ENCODE results near the gene TMIGD1. TPM values are rescaled to one million over a fixed set of nuclear protein-coding genes. Genes with fewer than 3 reads are reported as not detected.

TMIGD1 gene
- total and polyA plus RNA-seq, 10 of the 15 experiments (the other 5 are each of a cell fraction or from before 2014, with no cell fraction given): not detected

- H3K9ac ChIP-seq (ENCODE audit: control insufficient read depth, insufficient read depth, low read length): no peak overlapping the region
- no peaks in the 10 kb centered on the region for H3K9me3 ChIP-seq (replicated peaks; ENCODE audit: control insufficient read depth, insufficient read depth, low read length)
- H3K27ac ChIP-seq (ENCODE audit: control insufficient read depth, insufficient read depth): no peak overlapping the region
- BruUV-seq (replicated peaks): no TSS peak
- DNase-seq (ENCODE audit: low read depth, low spot score): no peak
- SMC1A ChIA-PET (ENCODE audit: uncharacterized antibody, unreplicated experiment): interaction anchor here (0.9 to 3.1 kb wide), 14 partner anchors 8 to 231 kb away, joined by 3 to 17 read pairs (median 4); no protein-coding TSS in a partner anchor
- POLR2A ChIA-PET: interaction anchor here (0.6 to 1.4 kb wide), 4 partner anchors 10 to 214 kb away, joined by 3 to 4 read pairs (median 4); no protein-coding TSS in a partner anchor
- in situ Hi-C loops (cut with MboI) (no loop called here), intact Hi-C loops (cut with micrococcal nuclease; ENCODE audit: unreplicated experiment) (no loop called here)
- H3K79me2 ChIP-seq (ENCODE audit: control insufficient read depth, insufficient read depth, low read length): no peaks in the 10 kb centered on the region
- no peaks in the 10 kb centered on the region for H3K36me3 ChIP-seq (ENCODE audit: control insufficient read depth in 2 of 2, insufficient read depth in 2 of 2, low read length in 1 of 2)
- no peaks in the 10 kb centered on the region for H4K20me1 ChIP-seq (ENCODE audit: control insufficient read depth, insufficient read depth)
- no peak for FAIRE-seq
- CTCF ChIA-PET: interaction anchor here (1.5 to 4.6 kb wide), 7 partner anchors 8 to 233 kb away, joined by 3 to 49 read pairs (median 10); no protein-coding TSS in a partner anchor
- ATAC-seq: no peak
- H3K4me1 ChIP-seq (ENCODE audit: control insufficient read depth, insufficient read depth, low read length): peaks cover 23% of the 10 kb centered on the region
- no peak overlapping the region for H3K4me2 ChIP-seq (ENCODE audit: control insufficient read depth, insufficient read depth)
- RAD21 ChIA-PET (ENCODE audit: unreplicated experiment): interaction anchor here (0.9 to 2.8 kb wide), 7 partner anchors 10 to 388 kb away, joined by 3 to 10 read pairs (median 6); partner anchors contain the start of gene BLMH
- 0% methylated on average over 1 of the region's 1 CpG for WGBS (ENCODE audit: insufficient coverage, insufficient replicate concordance, low lambda C conversion rate, missing lambda C conversion rate)
- H2AFZ ChIP-seq (ENCODE audit: control insufficient read depth, low read depth, low read length): no peak overlapping the region
- H3K27me3 ChIP-seq (replicated peaks in 1 of 2; ENCODE audit: control insufficient read depth in 2 of 2, insufficient read depth in 2 of 2, low read length in 1 of 2): no peaks in the 10 kb centered on the region
- no peak overlapping the region for H3K4me3 ChIP-seq
- TF ChIP-seq ZNF622 (IDR thresholded peaks at IDR 0.05): no peak
- no peak for TF ChIP-seq NR2C2 (IDR thresholded peaks at IDR 0.05; ENCODE audit: borderline replicate concordance, control insufficient read depth, insufficient read length, low read depth)
- TF ChIP-seq, protein P1, sequence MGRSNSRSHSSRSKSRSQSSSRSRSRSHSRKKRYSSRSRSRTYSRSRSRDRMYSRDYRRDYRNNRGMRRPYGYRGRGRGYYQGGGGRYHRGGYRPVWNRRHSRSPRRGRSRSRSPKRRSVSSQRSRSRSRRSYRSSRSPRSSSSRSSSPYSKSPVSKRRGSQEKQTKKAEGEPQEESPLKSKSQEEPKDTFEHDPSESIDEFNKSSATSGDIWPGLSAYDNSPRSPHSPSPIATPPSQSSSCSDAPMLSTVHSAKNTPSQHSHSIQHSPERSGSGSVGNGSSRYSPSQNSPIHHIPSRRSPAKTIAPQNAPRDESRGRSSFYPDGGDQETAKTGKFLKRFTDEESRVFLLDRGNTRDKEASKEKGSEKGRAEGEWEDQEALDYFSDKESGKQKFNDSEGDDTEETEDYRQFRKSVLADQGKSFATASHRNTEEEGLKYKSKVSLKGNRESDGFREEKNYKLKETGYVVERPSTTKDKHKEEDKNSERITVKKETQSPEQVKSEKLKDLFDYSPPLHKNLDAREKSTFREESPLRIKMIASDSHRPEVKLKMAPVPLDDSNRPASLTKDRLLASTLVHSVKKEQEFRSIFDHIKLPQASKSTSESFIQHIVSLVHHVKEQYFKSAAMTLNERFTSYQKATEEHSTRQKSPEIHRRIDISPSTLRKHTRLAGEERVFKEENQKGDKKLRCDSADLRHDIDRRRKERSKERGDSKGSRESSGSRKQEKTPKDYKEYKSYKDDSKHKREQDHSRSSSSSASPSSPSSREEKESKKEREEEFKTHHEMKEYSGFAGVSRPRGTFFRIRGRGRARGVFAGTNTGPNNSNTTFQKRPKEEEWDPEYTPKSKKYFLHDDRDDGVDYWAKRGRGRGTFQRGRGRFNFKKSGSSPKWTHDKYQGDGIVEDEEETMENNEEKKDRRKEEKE (IDR thresholded peaks at IDR 0.05): no peak
Observed at GRCh38 chr17:30326809-30327208, 7.0 kb downstream of the TMIGD1 start.

GRCh38 chr17:30324723-30325122, 9.1 kb downstream of the TMIGD1 start:
- ChIA-PET RAD21 (ENCODE audit: unreplicated experiment) (no interaction called here), SMC1A (ENCODE audit: uncharacterized antibody, unreplicated experiment) (interaction anchor here (1.6 kb wide), 2 partner anchors 16 to 33 kb away, joined by 3 to 6 read pairs; partner anchors contain the start of gene BLMH), CTCF (interaction anchor here (2.8 to 3.5 kb wide), 3 partner anchors 12 to 220 kb away, joined by 12 to 28 read pairs (median 16); no protein-coding TSS in a partner anchor), POLR2A (no interaction called here)
- H2AFZ ChIP-seq (ENCODE audit: control insufficient read depth, low read depth, low read length): no peak overlapping the region
- WGBS (ENCODE audit: insufficient coverage, insufficient replicate concordance, low lambda C conversion rate, missing lambda C conversion rate): 54% methylated on average over 7 of the region's 7 CpGs
- H3K27me3 ChIP-seq (replicated peaks in 1 of 2; ENCODE audit: control insufficient read depth in 2 of 2, insufficient read depth in 2 of 2, low read length in 1 of 2): no peaks in the 10 kb centered on the region; a peak in 1 of 4 replicates
- intact Hi-C loops (cut with micrococcal nuclease; ENCODE audit: unreplicated experiment) (no loop called here), in situ Hi-C loops (cut with MboI) (no loop called here)
- H3K9ac ChIP-seq (ENCODE audit: control insufficient read depth, insufficient read depth, low read length): no peak overlapping the region
- H4K20me1 ChIP-seq (ENCODE audit: control insufficient read depth, insufficient read depth): no peaks in the 10 kb centered on the region
- H3K4me3 ChIP-seq: no peak overlapping the region
- no peaks in the 10 kb centered on the region for H3K79me2 ChIP-seq (ENCODE audit: control insufficient read depth, insufficient read depth, low read length)
- ATAC-seq (no peak), DNase-seq (ENCODE audit: low read depth, low spot score) (no peak), FAIRE-seq (no peak)
- BruUV-seq (replicated peaks): no TSS peak
- no peaks in the 10 kb centered on the region for H3K9me3 ChIP-seq (replicated peaks; ENCODE audit: control insufficient read depth, insufficient read depth, low read length)
- H3K4me2 ChIP-seq (ENCODE audit: control insufficient read depth, insufficient read depth): no peak overlapping the region
- H3K36me3 ChIP-seq (ENCODE audit: control insufficient read depth in 2 of 2, insufficient read depth in 2 of 2, low read length in 1 of 2): no peaks in the 10 kb centered on the region
- peaks cover 17% of the 10 kb centered on the region for H3K4me1 ChIP-seq (ENCODE audit: control insufficient read depth, insufficient read depth, low read length)
- no peak overlapping the region for H3K27ac ChIP-seq (ENCODE audit: control insufficient read depth, insufficient read depth)
- TF ChIP-seq RBBP5 (conservative IDR thresholded peaks at IDR 0.05) (no peak), BMI1 (IDR thresholded peaks at IDR 0.05; ENCODE audit: borderline replicate concordance) (no peak), EP300 (IDR thresholded peaks at IDR 0.05; ENCODE audit: borderline replicate concordance in 1 of 2, control insufficient read depth in 1 of 2, low read depth in 2 of 2, low read length in 2 of 2) (no peak), ZBTB33 (IDR thresholded peaks at IDR 0.05) (no peak), PML (IDR thresholded peaks at IDR 0.05; ENCODE audit: low read length) (no peak), HDGF (IDR thresholded peaks at IDR 0.05) (no peak)
- TF ChIP-seq, protein P2, sequence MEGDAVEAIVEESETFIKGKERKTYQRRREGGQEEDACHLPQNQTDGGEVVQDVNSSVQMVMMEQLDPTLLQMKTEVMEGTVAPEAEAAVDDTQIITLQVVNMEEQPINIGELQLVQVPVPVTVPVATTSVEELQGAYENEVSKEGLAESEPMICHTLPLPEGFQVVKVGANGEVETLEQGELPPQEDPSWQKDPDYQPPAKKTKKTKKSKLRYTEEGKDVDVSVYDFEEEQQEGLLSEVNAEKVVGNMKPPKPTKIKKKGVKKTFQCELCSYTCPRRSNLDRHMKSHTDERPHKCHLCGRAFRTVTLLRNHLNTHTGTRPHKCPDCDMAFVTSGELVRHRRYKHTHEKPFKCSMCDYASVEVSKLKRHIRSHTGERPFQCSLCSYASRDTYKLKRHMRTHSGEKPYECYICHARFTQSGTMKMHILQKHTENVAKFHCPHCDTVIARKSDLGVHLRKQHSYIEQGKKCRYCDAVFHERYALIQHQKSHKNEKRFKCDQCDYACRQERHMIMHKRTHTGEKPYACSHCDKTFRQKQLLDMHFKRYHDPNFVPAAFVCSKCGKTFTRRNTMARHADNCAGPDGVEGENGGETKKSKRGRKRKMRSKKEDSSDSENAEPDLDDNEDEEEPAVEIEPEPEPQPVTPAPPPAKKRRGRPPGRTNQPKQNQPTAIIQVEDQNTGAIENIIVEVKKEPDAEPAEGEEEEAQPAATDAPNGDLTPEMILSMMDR (IDR thresholded peaks at IDR 0.05 in 2 of 3, conservative IDR thresholded peaks at IDR 0.05 in 1 of 3; ENCODE audit: control insufficient read depth in 2 of 3, extremely low read depth in 1 of 3, insufficient read depth in 1 of 3, low read depth in 3 of 3, low read length in 3 of 3): no peak

Data from GM12878 (cell line).